GM20000 (cell line): Measurements from ENCODE around the gene DCLK1.
"Not testable (repeated sequence)": the region's sequence is repeated elsewhere in the genome, so short reads cannot be mapped to it uniquely, and the experiment has no call there.

Experiments used
- DNase-seq: peaks from one replicate; pipeline ENCODE4 v3.0.0; 2012; ENCODE audit warnings: low spot score
- CTCF ChIP-seq: IDR thresholded peaks from 2 replicates; pipeline ENCODE4 v1.5.1; 2012; ENCODE audit warnings: mild to moderate bottlenecking, control low read depth; ENCODE audit errors: extremely low read depth, missing control alignments

The DCLK1 gene

DNA sequence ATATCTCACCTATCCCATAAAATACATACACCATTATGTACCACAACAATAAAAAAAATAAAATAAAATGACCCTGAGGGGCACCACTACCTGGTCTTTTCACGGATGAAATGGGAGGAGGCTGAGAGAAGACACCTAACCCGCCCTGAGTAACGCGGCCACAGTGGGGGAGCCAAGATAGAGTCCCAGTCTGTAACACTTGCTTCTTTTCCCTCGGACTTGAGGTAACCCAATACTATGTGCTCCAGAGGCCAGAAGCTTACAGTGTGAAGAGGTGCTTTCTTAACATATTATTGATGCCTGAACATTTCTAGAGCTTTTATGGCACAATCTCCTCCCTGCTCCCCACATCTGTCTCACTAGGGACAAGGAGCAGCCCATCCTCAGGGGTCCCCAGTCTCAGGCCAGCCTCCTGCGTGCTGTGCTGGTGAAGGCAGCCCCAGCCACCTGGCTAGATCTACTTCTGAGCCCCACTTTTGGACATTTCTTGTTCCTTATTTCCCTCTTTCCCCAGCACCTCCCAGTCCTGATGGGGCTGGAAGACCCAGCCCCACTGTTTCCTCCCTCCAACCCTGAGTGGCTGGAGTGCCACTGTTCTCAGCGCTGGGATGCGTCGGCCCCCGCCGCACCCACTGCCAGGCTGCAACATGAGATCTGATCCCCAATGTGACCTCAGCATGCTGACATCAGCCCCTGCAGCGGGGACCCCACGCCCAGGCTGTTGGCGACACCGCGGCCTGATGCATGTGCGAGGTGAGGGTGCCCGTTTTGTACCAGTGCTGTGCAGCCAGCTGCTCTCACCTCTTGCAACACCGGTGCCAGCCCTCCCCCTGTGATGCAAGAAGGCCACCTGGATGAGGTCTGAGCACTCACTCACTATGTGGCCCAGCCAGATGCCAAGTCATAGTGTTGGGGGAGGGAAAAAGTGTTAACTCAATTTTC, 143.3 kb downstream of the DCLK1 start:
- DNase-seq = no peak
- TF ChIP-seq CTCF = no peak

GRCh38 chr13:35984776-35985453, 146.3 kb downstream of the DCLK1 start:
- TF ChIP-seq CTCF = no peak
- DNase-seq = no peak

DNA sequence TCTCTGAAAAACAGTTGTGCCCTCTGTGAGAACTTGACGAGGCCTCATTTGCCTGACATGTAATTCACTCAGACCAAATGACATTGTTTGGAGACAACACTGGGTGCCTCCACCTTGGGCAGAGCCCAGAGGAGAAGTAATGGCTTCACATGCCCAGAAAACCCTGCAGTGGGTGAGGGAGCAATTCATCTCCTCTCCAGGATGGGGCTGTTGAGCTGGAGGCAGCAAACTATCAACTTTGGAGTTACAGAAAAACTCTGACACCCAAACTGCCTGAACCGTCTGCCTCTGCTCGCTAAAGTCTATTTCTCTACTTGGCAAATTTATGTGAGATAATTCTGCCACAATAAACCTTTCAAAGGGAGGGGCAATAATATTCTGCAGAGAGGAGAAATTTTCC, 146.9 kb downstream of the DCLK1 start:
- no peak for TF ChIP-seq CTCF
- no peak for DNase-seq

- DNase-seq = not testable (repeated sequence)
Observed at GRCh38 chr13:35983703-35984102, 147.5 kb downstream of the DCLK1 start.

DNA sequence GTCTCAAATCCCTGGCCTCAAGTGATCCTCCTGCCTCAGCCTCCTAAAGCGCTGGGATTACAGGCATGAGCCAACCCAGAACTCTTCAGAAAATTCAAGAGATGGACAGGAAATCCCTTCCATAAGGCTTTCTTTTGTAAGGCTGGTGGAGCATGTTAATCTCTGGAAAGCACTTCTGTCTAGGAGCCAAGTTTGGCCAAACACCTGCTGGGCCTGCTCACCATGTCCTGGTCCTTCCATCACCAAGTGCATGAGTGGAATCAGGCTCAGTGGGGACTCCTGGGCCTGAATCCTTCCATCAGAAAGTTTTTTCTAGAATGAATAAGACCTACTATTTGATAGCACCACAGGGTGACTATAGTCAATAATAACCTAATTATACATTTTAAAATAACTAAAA, 148.0 kb downstream of the DCLK1 start:
- DNase-seq = no peak
- no peak for TF ChIP-seq CTCF

DNA sequence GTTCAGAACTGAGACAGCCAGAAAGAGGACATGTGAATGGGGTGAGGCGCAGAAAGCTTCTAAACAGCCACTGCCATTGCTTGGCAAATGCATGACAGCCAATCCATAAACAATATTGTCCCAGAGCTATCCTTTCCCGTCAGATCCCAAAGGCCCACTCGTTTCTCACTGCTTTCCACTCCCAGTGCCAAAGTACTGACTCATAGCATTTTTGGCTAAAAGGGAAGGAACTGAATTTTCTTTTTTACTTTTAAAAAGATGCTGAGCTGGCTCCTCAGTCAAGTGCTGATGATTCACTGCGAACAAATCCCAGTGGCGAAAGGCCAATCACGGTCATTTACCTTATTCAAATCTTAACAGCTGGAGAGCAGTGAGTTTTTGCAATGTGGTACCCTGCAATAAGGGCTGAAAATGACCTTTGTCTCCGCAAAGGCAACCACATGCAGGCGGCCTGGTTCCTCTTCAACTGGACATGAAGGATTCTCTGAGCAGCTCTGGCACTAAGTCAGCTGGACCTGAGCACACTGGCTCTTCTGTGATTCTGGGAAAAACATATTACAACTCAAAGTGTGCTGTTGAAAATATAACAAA, 151.7 kb downstream of the DCLK1 start:
- DNase-seq = no peak
- TF ChIP-seq CTCF = no peak

DNA sequence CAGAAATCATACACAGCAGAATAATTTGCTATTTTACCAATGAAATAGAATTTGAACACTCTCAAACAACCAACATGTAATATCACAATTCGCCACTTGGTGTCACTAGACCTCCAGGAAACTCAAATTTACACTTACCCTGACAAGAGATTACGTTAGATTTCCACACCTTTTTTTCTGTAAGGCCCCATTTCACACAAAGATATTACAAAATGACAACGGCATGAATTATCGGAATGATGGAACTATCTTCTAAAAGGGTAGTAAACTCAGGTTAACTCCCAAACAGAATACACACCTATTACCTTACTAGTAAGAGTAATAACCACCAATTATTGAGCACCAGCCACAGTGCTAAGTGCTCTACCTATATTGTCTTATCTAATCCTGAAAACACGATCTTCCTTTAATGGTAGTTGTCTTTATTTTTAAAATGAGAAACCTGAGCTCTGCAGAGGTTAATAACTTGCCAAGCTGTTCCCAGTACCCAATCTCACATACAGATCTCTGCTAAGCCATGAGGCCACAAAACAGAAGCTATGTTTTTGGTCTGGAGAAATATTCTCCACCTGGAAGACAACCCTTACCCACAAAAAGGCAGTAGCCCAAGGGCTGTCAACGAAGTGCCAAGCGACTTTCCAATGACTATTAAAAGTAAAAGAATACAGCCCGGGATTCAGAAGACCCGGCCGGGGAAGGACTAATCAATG, 152.4 kb downstream of the DCLK1 start:
- TF ChIP-seq CTCF = peak; percentile 46
- DNase-seq = peak; percentile 51
